ENCODE data around the gene IDH3G.
"Not testable (repeated sequence)": the region's sequence is repeated elsewhere in the genome, so short reads cannot be mapped to it uniquely, and the experiment has no call there.

Gene IDH3G

DNA sequence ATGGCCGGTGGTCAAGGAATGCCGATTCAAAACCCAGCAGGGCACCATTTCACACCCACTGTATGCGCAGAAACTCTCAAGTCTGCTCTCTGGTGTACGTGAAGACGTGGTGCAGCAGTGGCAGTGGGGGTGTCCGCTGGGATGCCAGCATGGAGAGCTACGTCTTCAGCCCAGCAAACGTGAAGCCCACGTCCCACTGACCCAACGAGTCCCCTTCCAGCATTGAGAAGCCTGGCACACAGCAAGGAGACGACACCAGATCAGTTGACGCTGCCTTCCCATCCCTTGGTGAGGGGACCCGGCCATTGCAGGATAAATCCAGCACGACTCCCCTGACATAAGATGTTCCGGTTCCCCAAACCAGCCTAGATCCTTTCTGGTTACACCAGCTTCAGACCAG, 32.3 kb downstream of the IDH3G start:
- DNase-seq (ENCODE audit: low spot score), result no peak

DNA sequence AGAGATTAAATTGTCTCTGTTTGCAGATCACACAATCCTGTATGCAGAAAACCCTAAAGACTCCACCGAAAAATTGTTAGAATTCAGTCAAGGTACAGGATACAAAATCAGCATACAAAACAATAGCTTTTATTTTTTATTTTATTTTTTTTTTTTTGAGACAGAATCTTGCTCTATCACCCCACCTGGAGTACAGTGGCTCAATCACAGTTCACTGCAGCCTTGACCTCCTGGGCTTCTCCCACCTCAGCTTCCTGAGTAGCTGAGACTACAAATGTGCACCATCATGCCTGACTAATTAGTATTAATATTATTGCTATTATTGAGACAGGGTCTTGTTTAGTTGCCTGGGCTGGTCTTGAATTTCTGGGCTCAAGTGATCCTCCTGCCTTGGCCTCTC, 39.0 kb downstream of the IDH3G start:
- no peak for DNase-seq (ENCODE audit: low spot score)

DNA sequence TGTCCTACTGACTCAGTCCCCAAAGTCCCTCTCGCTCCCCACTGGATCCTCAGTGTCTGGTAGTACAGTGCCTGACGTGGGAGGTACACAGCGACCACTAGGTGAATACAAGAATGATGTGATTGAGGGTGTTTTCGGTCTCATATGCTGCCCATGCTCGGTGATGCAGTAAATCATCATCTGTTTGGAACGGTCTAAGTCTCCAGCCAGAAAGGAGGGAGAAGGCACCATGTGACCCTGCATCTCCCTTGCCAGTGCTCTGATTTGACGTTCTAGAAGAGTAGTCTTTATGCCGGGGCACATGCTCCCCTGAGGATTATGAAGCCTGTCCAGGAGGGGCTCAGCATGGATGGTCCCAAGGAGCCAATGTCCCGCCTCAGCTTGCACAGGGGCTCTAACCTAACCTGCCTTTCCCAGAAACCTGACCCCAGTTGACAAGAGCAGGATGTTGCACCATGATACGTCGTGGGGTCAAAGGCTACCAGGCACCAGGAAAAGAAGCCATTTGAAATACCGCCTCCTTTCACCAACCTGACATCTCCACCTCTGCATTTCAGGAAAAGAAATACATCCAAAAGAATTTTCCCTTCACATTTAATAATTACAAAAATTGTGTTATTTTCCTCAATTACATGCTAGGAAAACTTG, 43.9 kb downstream of the IDH3G start:
- DNase-seq (ENCODE audit: low spot score), result no peak

DNA sequence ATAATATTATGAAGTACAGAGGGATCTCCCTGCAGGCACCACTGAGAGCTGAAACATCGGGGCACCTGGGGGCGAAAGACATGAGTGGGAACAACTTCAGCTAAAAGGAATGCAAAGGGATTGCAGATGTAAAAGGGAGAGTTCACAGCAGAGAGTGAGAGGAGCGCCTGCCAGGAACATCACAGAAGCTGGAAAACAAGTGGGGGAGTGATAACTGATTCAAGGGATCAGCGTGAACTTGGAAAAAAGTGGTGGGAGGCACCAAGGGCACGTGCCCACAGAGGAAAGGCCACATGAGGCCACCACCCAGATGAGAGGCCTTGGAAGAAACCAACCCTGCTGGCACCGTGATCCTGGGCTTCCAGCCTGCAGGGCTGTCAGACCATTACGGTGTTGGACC, 45.2 kb downstream of the IDH3G start:
- not testable (repeated sequence) for DNase-seq (ENCODE audit: low spot score)

DNA sequence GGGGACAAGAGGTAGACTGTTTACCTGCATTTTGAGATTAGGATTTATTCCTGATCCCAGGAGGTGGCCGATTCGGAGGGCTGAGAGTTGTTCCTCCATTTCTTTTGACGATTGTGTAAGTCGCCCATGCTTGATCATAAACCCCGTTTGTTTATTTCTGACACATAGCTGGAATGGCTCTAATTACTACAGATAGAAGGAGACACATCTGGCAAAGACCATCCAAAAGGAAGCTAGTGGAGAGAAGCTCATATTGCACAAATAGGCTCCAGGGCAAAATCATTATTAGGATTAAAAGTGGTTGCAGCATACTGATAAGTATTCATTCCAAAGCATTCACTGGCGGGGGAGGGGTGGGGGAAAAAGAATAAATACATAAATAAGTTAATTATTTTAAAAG, 47.2 kb downstream of the IDH3G start:
- not testable (repeated sequence) for DNase-seq (ENCODE audit: low spot score)

DNA sequence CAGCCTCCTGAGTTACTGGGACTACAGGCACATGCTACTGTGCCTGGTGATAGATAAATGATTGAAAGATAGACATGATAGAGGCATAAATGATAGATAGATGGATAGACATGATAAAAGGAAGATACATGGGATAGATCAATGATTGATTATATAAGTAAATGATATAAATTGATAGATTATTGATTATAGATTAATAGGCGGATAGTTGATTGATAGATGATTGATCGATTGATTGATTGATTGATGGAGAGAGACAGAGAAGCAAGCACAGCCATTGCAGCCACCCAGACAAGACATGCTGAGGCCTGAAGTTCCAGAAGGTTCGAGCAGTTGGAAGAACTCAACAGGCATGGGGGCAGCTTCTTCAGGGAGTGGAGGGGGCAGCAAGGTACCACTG, 47.8 kb downstream of the IDH3G start:
- DNase-seq (ENCODE audit: low spot score), result no peak

DNA sequence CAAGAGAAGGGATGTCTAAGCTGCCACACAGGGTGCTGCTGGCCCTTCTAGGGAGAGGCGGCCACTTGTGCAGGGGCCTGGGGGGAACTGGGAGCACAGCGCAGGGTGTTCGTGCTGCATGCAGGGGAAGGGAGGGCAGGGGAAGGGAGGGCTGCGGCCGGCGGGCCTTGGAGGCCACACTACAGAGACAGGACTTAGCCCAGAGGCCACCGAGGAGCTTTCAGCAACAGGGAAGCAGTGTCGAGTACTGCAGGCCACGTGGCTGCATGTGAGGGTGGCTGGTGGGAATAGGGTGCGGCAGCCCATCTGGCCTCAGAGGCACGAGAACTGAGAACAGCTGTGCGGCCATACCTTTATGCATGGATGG, 49.1 kb downstream of the IDH3G start:
- not testable (repeated sequence) for DNase-seq (ENCODE audit: low spot score)

DNA sequence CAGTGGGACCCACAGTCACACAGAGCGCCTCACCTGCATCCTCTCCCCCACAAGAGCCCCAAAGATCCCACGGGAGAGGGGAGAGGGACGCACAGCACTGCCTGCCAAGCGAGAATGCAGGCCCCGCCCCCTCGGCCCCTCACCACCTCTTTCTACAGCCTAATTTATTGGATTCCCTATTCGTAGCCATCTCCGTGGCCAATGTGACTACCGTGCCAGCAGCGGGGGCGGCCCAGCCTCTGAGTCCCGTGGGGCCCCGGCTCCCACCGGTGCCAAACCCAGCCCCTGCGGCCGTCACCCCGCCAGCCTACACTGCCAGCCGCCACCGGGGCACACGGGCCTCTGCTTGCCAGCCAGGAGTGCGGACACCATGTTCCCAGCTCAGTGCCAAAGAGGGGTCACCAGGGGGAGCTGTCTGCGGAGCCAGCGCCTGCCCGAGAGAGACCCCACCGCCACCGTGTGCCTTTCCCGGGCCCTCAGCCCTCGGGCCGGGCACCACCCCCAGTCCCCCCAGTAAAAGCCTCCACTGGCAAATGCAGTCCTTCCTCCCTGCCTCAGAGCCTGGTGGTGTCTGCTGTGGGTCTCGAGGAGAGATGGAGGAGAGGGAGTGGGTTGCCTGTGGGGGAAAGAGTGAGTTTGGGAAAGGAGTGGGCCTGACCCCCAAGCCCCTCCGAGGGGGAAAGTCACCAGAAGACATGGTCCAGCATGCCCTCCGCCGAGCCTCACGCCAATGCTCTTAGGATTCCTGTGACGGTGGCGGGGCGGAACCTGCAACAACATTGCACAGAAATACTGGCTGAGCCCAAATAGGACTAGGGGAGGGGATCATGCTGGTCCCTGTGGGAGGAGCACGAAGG, 49.7 kb downstream of the IDH3G start:
- no peak for DNase-seq (ENCODE audit: low spot score)

DNA sequence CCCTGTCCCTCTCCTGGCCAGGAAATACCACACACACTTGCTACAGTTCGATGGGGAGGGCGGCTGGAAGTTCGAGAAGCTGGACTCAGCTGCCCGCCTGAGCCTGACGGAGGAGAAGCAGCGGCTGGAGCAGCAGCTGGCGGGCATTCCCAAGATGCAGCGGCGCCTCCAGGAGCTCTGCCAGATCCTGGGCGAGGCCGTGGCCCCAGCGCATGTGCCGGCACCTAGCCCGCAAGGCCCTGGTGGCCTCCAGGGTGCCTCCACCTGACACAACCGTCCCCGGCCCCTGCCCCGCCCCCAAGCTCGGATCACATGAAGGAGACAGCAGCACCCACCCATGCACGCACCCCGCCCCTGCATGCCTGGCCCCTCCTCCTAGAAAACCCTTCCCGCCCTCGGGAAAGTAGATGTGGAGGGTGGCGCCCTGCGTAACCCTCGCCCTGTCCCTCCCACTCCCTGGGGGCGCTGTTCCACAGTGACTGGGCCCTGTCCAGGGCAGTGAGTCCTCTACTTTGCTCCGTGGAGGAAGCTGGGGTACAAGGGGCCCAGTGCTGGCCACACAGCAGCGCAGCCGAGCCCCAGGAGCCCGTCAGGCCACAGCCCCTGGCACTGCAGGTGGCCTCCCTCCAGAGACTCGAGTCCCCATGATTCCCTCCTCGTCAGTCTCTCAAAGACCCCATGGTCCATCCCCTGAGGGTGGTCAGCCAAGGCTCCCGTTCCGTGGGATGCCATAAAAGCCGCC, 50.5 kb downstream of the IDH3G start:
- DNase-seq (ENCODE audit: low spot score), result not testable (repeated sequence)

DNA sequence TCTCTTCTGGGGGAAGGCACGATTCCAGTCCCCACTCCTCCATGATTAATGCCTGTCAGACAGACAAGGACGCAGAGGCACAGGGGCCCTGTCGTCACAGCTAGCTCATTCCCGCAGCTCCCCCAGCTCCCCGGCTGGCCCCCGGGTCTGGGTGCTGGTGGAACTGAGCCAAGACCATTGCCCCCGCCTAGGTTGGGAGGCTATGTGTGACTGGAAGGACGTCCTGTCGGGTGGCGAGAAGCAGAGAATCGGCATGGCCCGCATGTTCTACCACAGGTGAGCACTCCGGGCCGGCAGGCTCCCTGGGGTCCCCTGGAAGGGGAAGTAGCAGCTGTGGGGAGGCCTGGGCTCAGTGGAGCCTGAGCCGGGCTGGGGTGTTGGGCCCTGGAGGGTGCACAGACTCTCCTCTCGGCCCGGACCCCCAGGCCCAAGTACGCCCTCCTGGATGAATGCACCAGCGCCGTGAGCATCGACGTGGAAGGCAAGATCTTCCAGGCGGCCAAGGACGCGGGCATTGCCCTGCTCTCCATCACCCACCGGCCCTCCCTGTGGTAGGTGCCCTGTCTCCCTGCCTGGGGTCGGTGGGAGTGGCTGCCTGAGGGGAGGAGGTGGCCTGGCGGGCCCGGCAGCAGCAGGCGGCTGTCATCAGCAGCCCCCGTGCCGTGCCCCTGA, 51.2 kb downstream of the IDH3G start:
- DNase-seq (ENCODE audit: low spot score), result not testable (repeated sequence)

DNA sequence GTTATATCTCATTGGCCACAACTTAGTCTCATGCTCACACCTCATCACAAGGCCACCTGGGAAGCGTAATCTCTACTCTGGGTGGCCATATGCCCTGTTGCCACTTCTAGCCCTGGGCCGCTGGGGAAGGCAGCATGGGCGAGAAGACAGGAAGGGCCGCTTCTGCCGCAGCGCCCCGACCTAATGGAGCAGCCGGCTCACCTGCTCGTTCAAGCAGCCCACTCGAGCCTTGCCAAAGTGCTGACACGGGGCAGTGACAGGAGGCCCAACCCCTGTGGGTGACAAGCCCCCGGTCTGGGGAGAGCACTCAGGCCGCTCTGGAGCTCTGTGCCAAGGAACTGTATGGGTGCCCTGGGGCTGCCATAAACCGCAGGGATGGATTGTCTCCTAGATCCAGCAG, 52.1 kb downstream of the IDH3G start:
- DNase-seq (ENCODE audit: low spot score), result not testable (repeated sequence)

DNA sequence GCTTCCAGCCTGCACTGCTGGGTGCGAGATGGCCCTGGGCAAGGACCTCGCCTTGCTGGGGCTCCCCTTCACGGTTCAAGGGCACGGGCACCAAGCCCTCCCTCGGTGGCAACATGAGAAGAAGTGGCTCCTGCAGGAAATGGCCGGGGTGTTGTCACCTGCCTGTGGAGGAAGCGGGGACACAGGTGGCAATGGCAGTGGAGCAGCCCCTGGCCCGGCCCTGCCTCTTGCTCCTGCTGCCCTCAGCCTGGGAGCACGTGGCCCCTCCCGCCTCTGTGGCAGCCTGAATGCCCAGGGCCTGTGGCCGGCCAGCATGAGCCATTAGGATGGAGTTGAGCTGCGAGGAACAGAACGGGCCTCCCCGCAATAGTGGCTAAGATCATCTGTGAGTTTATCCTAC, 52.7 kb downstream of the IDH3G start:
- DNase-seq (ENCODE audit: low spot score), result no peak

DNA sequence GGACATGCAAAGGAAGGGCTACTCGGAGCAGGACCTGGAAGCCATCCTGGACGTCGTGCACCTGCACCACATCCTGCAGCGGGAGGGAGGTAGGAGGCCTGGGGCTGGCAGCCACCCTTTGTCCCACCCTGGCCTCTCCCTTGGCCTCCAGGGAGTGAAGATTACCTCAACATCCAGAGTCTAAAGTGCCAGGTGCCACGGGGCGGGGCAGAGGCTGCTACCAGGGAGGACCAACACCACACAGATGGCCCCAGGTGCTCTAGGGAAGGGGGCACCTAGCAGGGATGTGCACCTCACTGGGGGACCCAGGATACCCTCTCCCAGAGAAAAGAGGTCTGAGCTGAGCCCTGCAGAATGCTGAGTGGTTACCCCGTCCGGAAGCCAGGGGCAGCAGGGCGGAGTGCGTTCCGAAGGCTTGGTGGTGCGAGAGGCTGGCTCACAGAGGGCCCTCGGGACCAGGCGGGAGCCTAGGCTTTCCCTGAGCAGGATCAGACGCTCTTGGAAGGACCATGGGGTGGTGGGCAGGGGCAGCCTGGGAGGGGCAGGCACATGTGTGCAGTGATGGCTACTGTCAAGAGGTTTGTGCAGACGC, 53.4 kb downstream of the IDH3G start:
- DNase-seq (ENCODE audit: low spot score), result no peak

DNA sequence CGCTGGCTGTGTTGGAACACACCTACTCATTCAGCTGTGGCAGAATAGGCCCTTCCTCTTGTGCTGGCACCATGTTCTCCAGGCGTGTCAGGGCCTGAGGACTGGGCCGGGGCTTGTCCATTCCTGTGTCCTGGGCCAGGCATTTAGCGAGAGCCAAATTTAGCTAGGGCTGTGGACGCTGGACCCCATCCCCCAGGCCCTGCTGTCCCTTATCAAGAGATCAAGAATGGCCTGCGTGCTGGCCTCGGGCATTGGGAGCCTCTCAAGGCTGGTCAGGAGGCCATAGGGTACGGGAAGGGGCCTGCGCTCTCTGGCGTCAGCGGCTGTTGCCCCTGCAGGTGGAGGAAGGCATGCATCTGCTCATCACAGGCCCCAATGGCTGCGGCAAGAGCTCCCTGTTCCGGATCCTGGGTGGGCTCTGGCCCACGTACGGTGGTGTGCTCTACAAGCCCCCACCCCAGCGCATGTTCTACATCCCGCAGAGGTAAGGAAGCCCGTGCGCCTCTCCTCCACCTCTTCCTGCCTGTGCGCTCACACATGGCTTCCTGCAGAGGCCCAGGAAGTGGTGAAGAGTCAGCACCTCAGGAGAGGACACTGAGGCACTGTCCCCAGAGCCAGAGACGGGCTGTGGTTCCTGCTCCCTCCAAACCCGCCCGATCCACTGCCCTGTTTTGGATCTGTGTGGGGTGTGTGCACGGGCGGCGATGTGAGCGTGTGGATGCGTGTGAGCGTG, 54.3 kb downstream of the IDH3G start:
- DNase-seq (ENCODE audit: low spot score), result no peak

DNA sequence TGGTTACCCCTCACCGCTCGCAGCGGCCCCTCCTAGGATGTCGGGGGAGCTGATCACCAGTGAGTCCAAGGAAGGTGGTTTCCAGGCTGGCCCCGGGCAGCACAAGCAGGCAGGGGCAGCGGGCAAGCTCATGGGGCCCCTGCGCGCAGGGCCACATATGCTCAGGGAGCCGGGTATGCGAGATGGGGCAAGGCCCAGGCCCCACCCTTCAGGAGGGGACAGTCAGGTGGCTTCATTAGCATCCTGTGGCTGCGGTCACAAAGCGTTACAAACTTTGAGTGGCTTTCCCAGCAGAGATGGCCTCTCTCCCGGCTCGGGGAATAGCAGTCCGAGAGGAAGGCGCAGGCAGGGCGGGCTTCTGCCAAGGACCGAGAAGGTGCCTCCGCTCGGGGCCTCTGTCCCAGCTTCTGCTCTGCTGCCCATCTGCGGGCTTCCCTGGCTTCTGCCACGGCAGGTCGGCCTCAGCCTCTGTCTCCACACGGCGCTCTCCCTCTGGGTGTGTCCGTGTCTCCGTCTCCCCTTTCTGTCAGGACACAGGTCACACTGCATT, 56.0 kb downstream of the IDH3G start:
- no peak for DNase-seq (ENCODE audit: low spot score)

DNA sequence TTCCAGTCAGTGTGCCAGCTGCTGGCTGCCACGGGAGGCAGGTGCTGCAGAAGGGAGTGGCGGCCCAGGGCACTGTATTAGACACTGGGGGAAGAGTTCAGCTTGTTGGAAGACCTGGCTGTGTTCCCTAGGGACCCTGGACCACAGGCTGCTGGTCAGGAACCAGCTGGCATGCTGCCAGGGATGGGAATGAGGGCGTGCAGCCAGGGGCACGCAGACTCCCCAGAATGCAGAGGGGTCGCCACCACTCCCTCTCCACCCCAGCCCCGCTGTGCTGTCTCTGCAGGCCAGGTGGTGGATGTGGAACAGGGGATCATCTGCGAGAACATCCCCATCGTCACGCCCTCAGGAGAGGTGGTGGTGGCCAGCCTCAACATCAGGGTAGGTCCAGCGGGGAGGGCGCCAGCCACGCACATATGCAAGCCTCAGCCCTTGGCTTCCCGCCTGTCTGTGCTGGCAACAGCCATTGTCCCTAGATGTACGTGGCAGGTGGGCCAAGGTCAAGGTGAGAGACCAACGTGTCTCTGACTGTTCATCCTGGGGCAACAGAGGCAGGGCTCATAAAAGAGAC, 57.2 kb downstream of the IDH3G start:
- no peak for DNase-seq (ENCODE audit: low spot score)

DNA sequence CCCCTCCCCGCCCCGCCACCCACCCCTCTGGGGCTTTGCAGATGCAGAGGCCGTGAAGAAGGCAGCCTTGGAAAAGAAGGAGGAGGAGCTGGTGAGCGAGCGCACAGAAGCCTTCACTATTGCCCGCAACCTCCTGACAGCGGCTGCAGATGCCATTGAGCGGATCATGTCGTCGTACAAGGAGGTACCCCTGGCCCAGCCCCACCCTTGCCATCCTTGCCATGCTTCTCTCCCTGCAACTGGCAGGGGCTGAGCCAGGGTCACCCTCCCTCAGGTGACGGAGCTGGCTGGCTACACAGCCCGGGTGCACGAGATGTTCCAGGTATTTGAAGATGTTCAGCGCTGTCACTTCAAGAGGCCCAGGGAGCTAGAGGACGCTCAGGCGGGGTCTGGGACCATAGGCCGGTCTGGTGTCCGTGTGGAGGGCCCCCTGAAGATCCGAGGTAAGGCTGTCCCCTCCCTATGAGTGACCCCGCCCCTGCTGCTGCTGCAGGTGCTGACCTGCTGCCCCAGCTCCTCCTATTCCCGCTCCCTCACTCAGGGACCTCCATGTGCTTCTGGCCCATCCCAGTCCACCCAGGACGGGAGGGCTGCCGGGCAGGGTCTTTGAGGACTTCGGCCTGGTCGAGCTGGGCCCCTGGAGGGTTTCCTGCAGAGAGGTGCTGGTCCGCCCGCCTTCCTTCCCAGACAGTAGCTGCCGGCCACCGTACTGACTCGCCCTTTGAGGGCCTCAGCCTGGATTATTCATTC, 57.9 kb downstream of the IDH3G start:
- no peak for DNase-seq (ENCODE audit: low spot score)

Measured in COLO829 (cell line).